Nephron (organoid): ENCODE results near the gene DGKQ.

ENCODE experiments used
- H3K27ac Mint-ChIP-seq, 3 experiments: 2 replicates each; pipeline ENCODE4 v1.8.0; 2020; ENCODE audit warnings: mixed read lengths in 3 of 3, mild to moderate bottlenecking in 2 of 3, moderate library complexity in 1 of 3
- H3K27me3 Mint-ChIP-seq: 2 replicates; pipeline ENCODE4 v1.8.0; 2021; ENCODE audit warnings: low read depth, mild to moderate bottlenecking, moderate library complexity, mixed read lengths
- H3K36me3 Mint-ChIP-seq: 2 replicates; pipeline ENCODE4 v1.8.0; 2020; ENCODE audit warnings: low read depth, mixed read lengths
- H3K4me1 Mint-ChIP-seq: 2 replicates; pipeline ENCODE4 v1.8.0; 2020; ENCODE audit warnings: mixed read lengths
- H3K4me3 Mint-ChIP-seq, 3 experiments: 2 replicates each; pipeline ENCODE4 v1.8.0; 2020; ENCODE audit warnings: mild to moderate bottlenecking in 3 of 3, mixed read lengths in 3 of 3, moderate library complexity in 2 of 3
- H3K9me3 Mint-ChIP-seq: 2 replicates; pipeline ENCODE4 v1.8.0; 2020; ENCODE audit warnings: mixed read lengths
- TF ChIP-seq, protein P1 (sequence below), 3 experiments: fragments of 200-600 bp; sonication (generic); IDR thresholded peaks; one replicate each; pipeline ENCODE4 v1.5.0; 2021; ENCODE audit warnings: antibody characterized with exemption in 3 of 3; ENCODE audit not compliant: unreplicated experiment in 3 of 3

The DGKQ gene

DNA sequence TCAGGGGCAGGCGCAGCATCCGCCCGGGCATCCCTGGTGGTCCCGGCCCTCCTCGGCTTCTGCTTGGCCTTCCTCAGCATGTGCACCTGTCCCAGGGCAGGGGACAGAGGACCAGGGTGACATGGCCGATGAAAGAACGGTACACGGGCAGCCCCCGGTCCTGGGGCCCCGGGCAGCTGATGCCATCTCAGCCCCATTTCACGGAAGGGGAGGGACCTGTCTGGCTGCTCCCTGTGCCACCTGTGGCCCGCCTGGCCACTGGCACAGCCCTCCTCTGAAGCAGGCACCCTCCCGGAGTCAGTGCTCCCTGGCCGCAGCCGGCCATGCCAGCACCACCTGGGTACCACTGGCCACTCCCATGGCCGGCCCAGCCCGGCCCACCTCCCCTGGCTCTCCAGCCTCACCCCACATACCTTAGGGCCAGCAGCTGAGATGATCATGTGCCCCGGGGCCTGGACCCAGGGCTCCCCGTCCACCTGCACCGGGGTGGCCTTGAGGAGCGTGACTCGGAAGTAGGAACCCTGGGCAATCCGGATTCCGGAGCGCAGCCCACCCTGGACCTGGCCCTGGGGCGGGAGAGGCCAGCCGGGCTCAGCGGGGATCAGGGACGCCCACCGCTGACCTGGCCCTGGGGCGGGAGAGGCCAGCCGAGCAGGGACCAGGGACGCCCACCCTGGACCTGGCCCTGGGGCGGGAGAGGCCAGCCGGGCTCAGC is 12.6 kb downstream of the DGKQ start:
- no peaks in the 10 kb centered on the region for H3K4me1 Mint-ChIP-seq
- H3K9me3 Mint-ChIP-seq = no peaks in the 10 kb centered on the region
- TF ChIP-seq, protein P1, sequence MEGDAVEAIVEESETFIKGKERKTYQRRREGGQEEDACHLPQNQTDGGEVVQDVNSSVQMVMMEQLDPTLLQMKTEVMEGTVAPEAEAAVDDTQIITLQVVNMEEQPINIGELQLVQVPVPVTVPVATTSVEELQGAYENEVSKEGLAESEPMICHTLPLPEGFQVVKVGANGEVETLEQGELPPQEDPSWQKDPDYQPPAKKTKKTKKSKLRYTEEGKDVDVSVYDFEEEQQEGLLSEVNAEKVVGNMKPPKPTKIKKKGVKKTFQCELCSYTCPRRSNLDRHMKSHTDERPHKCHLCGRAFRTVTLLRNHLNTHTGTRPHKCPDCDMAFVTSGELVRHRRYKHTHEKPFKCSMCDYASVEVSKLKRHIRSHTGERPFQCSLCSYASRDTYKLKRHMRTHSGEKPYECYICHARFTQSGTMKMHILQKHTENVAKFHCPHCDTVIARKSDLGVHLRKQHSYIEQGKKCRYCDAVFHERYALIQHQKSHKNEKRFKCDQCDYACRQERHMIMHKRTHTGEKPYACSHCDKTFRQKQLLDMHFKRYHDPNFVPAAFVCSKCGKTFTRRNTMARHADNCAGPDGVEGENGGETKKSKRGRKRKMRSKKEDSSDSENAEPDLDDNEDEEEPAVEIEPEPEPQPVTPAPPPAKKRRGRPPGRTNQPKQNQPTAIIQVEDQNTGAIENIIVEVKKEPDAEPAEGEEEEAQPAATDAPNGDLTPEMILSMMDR (IDR thresholded peaks at IDR 0.05; ENCODE audit: unreplicated experiment in 3 of 3) = no peak
- H3K36me3 Mint-ChIP-seq = peaks cover 3% of the 10 kb centered on the region
- no peak overlapping the region for H3K27ac Mint-ChIP-seq
- H3K27me3 Mint-ChIP-seq = no peaks in the 10 kb centered on the region
- H3K4me3 Mint-ChIP-seq = no peak overlapping the region

DNA sequence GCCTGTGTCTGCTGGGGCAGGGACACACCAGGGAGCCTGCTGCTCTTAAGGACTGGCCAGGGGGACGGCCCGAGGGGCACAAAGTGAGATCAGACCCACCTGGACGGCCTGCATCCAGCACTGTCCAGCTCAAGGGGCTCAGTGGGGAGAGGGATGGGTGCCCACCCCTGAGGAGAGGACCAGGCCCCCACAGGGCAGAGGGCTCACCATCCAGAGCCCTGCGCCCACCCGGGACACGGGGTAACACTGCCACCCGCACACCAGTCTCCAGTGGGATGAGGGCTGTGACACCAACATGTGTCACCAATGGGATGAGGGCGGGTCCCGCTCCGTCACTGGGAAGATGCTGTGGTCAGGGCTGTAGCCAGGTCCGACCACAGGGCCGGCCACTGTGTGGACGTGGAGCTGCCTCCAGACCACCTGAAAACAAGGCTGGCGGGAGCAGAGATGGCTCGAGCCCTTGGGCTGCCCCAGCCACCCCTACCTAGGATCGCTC is 13.2 kb downstream of the DGKQ start:
- no peak overlapping the region for H3K27ac Mint-ChIP-seq
- H3K4me1 Mint-ChIP-seq = no peaks in the 10 kb centered on the region
- no peaks in the 10 kb centered on the region for H3K9me3 Mint-ChIP-seq
- no peaks in the 10 kb centered on the region for H3K27me3 Mint-ChIP-seq
- TF ChIP-seq, protein P1 (IDR thresholded peaks at IDR 0.05; ENCODE audit: unreplicated experiment in 3 of 3) = no peak
- H3K36me3 Mint-ChIP-seq = peaks cover 3% of the 10 kb centered on the region
- no peak overlapping the region for H3K4me3 Mint-ChIP-seq

DNA sequence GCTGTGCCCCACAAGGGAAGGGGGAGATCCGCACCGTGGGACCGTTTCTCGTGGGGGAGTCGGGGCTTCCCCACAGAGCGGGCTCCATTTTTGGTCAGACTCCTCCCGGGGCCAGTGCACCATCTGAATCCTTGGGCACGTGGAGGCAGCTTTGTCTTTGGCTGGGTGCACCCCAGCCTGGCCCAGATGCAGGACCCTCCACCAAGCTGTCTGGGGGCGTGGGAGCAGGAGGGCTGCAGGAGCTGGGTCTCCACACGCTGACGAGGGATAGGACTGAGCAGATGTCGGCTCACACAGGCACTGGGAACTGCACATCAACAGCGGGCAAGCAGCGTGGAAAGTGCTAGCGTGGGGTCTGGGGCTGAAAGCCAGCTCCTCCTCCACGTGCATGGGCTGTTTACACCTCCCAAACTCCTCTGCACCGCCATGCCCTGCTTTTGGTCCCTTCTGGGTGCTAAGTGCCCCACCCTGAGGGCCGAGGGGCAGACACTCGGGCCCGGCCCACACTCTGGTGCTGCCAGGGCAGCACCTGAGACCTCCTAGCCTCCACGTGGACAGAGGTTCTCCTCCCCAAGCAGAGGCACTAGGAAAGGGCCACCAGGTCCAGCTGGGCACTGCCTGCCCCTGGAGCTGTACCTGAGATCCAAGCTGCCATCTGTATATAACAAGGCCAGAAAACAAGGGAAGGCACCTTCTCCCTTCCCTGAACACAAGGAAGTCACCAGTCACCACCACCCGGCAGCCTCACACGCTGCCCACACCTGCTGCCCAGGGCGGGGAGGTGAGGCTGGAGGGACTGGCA is 13.8 kb downstream of the DGKQ start:
- H3K9me3 Mint-ChIP-seq = no peaks in the 10 kb centered on the region
- TF ChIP-seq, protein P1 (IDR thresholded peaks at IDR 0.05; ENCODE audit: unreplicated experiment in 3 of 3) = no peak
- H3K4me1 Mint-ChIP-seq = no peaks in the 10 kb centered on the region
- H3K4me3 Mint-ChIP-seq = no peak overlapping the region
- H3K27me3 Mint-ChIP-seq = no peaks in the 10 kb centered on the region
- peaks cover 7% of the 10 kb centered on the region for H3K36me3 Mint-ChIP-seq
- no peak overlapping the region for H3K27ac Mint-ChIP-seq

DNA sequence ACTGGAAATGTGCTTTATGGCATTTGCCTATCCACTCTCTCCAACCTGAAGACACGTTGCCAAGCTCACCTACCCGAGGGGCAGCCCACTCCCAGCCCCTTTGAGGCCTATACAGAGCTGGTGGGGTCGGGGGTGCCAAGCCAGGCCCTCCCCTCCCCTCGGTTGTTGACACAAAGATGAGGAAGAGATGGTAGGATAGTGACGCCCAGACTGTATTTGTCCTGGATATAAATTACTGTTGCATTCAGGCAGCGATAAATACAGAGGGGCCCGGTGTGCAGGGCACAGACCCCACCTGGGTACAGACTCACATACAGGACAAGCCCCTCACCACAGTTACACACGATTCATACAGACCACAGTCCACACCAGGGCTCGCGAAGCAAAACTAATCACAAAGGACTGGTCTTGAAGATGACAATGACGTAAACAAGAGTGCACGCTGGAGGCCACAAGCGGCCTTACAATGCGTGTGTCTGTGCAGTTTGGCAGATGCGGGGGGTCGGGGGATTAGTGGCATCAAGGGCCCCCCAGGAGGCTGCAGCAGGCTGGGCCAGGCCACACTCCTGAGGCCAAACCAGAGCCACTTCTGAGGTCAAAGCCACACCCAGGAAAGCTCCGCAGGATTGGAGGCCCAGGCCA is 14.6 kb downstream of the DGKQ start:
- Mint-ChIP-seq H3K27ac (no peak overlapping the region), H3K27me3 (no peaks in the 10 kb centered on the region), H3K36me3 (peaks cover 12% of the 10 kb centered on the region), H3K4me1 (no peaks in the 10 kb centered on the region), H3K4me3 (no peak overlapping the region), H3K9me3 (no peaks in the 10 kb centered on the region)
- TF ChIP-seq, protein P1 (IDR thresholded peaks at IDR 0.05; ENCODE audit: unreplicated experiment in 3 of 3) = no peak

DNA sequence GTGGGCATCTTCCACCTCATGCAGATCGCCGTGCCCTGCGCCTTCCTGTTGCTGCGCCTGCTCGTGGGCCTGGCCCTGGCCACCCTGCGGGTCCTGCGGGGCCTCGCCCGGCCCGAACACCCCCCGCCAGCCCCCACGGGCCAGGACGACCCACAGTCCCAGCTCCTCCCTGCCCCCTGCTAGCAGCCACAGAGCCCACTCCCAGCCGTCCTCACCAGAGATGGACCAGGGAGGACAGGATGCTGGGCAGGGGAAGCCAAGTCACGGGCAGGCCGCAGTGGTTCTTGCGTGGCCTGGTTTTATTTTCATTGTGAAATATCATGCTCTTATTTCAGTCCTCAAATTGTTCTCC is 15.1 kb downstream of the DGKQ start:
- Mint-ChIP-seq H3K9me3 (no peaks in the 10 kb centered on the region), H3K27me3 (no peaks in the 10 kb centered on the region), H3K27ac (no peak overlapping the region), H3K4me3 (no peak overlapping the region), H3K4me1 (no peaks in the 10 kb centered on the region), H3K36me3 (peaks cover 12% of the 10 kb centered on the region)
- TF ChIP-seq, protein P1 (IDR thresholded peaks at IDR 0.05; ENCODE audit: unreplicated experiment in 3 of 3) = no peak
